WTC11 (cell line): Measurements from ENCODE around the gene SALL3.

ENCODE experiments used
- ATF2 ChIP-seq: sonication (generic); formaldehyde crosslinking; IDR thresholded peaks from 2 replicates; pipeline ENCODE4 v1.8.1; 2022; ENCODE audit warnings: low read depth, missing genetic modification reagents, borderline replicate concordance
- CTCF ChIP-seq: fragments of 200-600 bp; IDR thresholded peaks from 2 replicates; pipeline ENCODE4 v1.8.0; 2022; ENCODE audit warnings: antibody characterized with exemption
- E2F5 ChIP-seq: sonication (generic); formaldehyde crosslinking; IDR thresholded peaks from 2 replicates; pipeline ENCODE4 v1.8.1; 2022; ENCODE audit warnings: mild to moderate bottlenecking, moderate library complexity, missing genetic modification reagents
- FOXP1 ChIP-seq: sonication (generic); formaldehyde crosslinking; IDR thresholded peaks from 2 replicates; pipeline ENCODE4 v1.8.0; 2022; ENCODE audit warnings: missing genetic modification reagents, mild to moderate bottlenecking, moderate library complexity, borderline replicate concordance
- MAX ChIP-seq: sonication (generic); formaldehyde crosslinking; IDR thresholded peaks from 2 replicates; pipeline ENCODE4 v1.8.0; 2022; ENCODE audit warnings: mild to moderate bottlenecking, missing genetic modification reagents
- NR2C2 ChIP-seq: sonication (generic); formaldehyde crosslinking; IDR thresholded peaks from 2 replicates; pipeline ENCODE4 v1.8.0; 2022; ENCODE audit warnings: mild to moderate bottlenecking, missing genetic modification reagents
- TEAD1 ChIP-seq: sonication (generic); formaldehyde crosslinking; IDR thresholded peaks from 2 replicates; pipeline ENCODE4 v1.8.0; 2022; ENCODE audit warnings: mild to moderate bottlenecking, missing genetic modification reagents
- USF2 ChIP-seq: sonication (generic); formaldehyde crosslinking; IDR thresholded peaks from 2 replicates; pipeline ENCODE4 v1.8.1; 2023; ENCODE audit warnings: mild to moderate bottlenecking, missing genetic modification reagents, moderate library complexity
- ZNF121 ChIP-seq: sonication (generic); formaldehyde crosslinking; IDR thresholded peaks from 2 replicates; pipeline ENCODE4 v1.8.0; 2023; ENCODE audit warnings: missing genetic modification reagents
- TF ChIP-seq, protein P1 (sequence below): sonication (generic); formaldehyde crosslinking; IDR thresholded peaks from 2 replicates; pipeline ENCODE4 v1.8.1; 2023; ENCODE audit warnings: mild to moderate bottlenecking, missing genetic modification reagents, borderline replicate concordance
- TF ChIP-seq, protein P2 (sequence below): sonication (generic); formaldehyde crosslinking; IDR thresholded peaks from 2 replicates; pipeline ENCODE4 v1.8.0; 2022; ENCODE audit warnings: mild to moderate bottlenecking, missing genetic modification reagents
- TF ChIP-seq, protein P3 (sequence below): sonication (generic); formaldehyde crosslinking; IDR thresholded peaks from 2 replicates; pipeline ENCODE4 v1.8.1; 2022; ENCODE audit warnings: mild to moderate bottlenecking, missing genetic modification reagents, moderate library complexity, borderline replicate concordance

- TF ChIP-seq CTCF (no peak), TEAD1 (CRISPR knock-in tag) (no peak), USF2 (CRISPR knock-in tag) (no peak), FOXP1 (CRISPR knock-in tag) (no peak), ZNF121 (CRISPR knock-in tag) (no peak), ATF2 (no peak), NR2C2 (no peak), MAX (CRISPR knock-in tag) (no peak), E2F5 (CRISPR knock-in tag) (no peak)
- TF ChIP-seq, protein P1, sequence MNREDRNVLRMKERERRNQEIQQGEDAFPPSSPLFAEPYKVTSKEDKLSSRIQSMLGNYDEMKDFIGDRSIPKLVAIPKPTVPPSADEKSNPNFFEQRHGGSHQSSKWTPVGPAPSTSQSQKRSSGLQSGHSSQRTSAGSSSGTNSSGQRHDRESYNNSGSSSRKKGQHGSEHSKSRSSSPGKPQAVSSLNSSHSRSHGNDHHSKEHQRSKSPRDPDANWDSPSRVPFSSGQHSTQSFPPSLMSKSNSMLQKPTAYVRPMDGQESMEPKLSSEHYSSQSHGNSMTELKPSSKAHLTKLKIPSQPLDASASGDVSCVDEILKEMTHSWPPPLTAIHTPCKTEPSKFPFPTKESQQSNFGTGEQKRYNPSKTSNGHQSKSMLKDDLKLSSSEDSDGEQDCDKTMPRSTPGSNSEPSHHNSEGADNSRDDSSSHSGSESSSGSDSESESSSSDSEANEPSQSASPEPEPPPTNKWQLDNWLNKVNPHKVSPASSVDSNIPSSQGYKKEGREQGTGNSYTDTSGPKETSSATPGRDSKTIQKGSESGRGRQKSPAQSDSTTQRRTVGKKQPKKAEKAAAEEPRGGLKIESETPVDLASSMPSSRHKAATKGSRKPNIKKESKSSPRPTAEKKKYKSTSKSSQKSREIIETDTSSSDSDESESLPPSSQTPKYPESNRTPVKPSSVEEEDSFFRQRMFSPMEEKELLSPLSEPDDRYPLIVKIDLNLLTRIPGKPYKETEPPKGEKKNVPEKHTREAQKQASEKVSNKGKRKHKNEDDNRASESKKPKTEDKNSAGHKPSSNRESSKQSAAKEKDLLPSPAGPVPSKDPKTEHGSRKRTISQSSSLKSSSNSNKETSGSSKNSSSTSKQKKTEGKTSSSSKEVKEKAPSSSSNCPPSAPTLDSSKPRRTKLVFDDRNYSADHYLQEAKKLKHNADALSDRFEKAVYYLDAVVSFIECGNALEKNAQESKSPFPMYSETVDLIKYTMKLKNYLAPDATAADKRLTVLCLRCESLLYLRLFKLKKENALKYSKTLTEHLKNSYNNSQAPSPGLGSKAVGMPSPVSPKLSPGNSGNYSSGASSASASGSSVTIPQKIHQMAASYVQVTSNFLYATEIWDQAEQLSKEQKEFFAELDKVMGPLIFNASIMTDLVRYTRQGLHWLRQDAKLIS (CRISPR knock-in tag) = no peak
- TF ChIP-seq, protein P2, sequence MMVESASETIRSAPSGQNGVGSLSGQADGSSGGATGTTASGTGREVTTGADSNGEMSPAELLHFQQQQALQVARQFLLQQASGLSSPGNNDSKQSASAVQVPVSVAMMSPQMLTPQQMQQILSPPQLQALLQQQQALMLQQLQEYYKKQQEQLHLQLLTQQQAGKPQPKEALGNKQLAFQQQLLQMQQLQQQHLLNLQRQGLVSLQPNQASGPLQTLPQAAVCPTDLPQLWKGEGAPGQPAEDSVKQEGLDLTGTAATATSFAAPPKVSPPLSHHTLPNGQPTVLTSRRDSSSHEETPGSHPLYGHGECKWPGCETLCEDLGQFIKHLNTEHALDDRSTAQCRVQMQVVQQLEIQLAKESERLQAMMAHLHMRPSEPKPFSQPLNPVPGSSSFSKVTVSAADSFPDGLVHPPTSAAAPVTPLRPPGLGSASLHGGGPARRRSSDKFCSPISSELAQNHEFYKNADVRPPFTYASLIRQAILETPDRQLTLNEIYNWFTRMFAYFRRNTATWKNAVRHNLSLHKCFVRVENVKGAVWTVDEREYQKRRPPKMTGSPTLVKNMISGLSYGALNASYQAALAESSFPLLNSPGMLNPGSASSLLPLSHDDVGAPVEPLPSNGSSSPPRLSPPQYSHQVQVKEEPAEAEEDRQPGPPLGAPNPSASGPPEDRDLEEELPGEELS (CRISPR knock-in tag) = no peak
- TF ChIP-seq, protein P3, sequence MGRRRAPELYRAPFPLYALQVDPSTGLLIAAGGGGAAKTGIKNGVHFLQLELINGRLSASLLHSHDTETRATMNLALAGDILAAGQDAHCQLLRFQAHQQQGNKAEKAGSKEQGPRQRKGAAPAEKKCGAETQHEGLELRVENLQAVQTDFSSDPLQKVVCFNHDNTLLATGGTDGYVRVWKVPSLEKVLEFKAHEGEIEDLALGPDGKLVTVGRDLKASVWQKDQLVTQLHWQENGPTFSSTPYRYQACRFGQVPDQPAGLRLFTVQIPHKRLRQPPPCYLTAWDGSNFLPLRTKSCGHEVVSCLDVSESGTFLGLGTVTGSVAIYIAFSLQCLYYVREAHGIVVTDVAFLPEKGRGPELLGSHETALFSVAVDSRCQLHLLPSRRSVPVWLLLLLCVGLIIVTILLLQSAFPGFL (CRISPR knock-in tag) = no peak
Observed at GRCh38 chr18:78932281-78932680, 47.3 kb upstream of the SALL3 start.
